Upper lobe of left lung (tissue), 6 donors: Measurements from ENCODE around the gene FLT1. TPM values are rescaled to one million over a fixed set of nuclear protein-coding genes. Genes with fewer than 3 reads are reported as not detected.

ENCODE experiments used
- ATAC-seq, 2 donors: fragments of 200-7000 bp; cut with Tn5 transposase; one replicate each; pipeline ENCODE4 v1.9.1; 2022; ENCODE audit warnings: mild to moderate bottlenecking in 2 of 2, moderate library complexity in 2 of 2; ENCODE audit not compliant: low FRiP score in 2 of 2
- DNase-seq, 2 donors: peaks; one replicate each; pipeline ENCODE4 v3.0.0-alpha.2; 2019 to 2020
- H3K27ac ChIP-seq, 4 donors: fragments of 200-600 bp; sonication (generic); one replicate each; pipeline ENCODE4 v1.5.1; 2016 to 2019
- H3K27me3 ChIP-seq, 4 donors: fragments of 200-600 bp; sonication (generic); one replicate each; pipeline ENCODE4 v1.5.1; 2017 to 2019
- H3K36me3 ChIP-seq, 4 donors: fragments of 200-600 bp; sonication (generic); one replicate each; pipeline ENCODE4 v1.5.1; 2016 to 2019
- H3K4me1 ChIP-seq, 4 donors: fragments of 200-600 bp; sonication (generic); one replicate each; pipeline ENCODE4 v1.5.1; 2018 to 2019
- H3K4me3 ChIP-seq, 4 donors: fragments of 200-600 bp; sonication (generic); one replicate each; pipeline ENCODE4 v1.5.1; 2017 to 2019; ENCODE audit warnings: mild to moderate bottlenecking in 2 of 4, moderate library complexity in 1 of 4
- H3K9me3 ChIP-seq, 4 donors: fragments of 200-600 bp; sonication (generic); one replicate each; pipeline ENCODE4 v1.5.1; 2018 to 2019
- CTCF ChIP-seq, 6 experiments: fragments of 450-650 bp in 4 of 6; fragments of 200-600 bp in 2 of 6; sonication (generic) in 2 of 6; IDR thresholded peaks; one replicate each; pipeline ENCODE4 v1.5.1; 2016 to 2019; ENCODE audit warnings: antibody characterized with exemption in 6 of 6
- EP300 ChIP-seq, 4 donors: sonication (generic); formaldehyde crosslinking; IDR thresholded peaks; one replicate each; pipeline ENCODE4 v1.5.1; 2017; ENCODE audit warnings: antibody characterized with exemption in 4 of 4, control low read depth in 2 of 4
- POLR2A ChIP-seq, 4 donors: fragments of 450-650 bp; IDR thresholded peaks; one replicate each; pipeline ENCODE4 v1.5.1; 2016 to 2017; ENCODE audit warnings: antibody characterized with exemption in 4 of 4, mild to moderate bottlenecking in 2 of 4
- POLR2AphosphoS5 ChIP-seq, 2 donors: sonication (generic); formaldehyde crosslinking; IDR thresholded peaks; one replicate each; pipeline ENCODE4 v1.5.1; 2017; ENCODE audit warnings: antibody characterized with exemption in 2 of 2
- WGBS, 2 donors: methylation state at CpG; one replicate each; pipeline ENCODE4 v1.1.5; 2017 to 2018; 5-methylcytosine and 5-hydroxymethylcytosine counted together
- total RNA-seq, 6 donors: library from RNA; depleted of rRNA in 4 of 6; stranded (reverse); fragments of >200 nt in 4 of 6; gene quantifications; one replicate each; pipeline versions ENCODE4 v1.1.0 to v1.2.1, GENCODE V29; 2016 to 2021
- donor health status: DM: no; HTN: no; CAD: no; lungs with moderate emphysema.
- donor health status: DM: no; HTN: yes; CAD: no; lungs with severe emphysema.

Gene FLT1
- total RNA-seq, 6 donors from 2014 or later = 20.9 to 47.9 (median 25.5) TPM

- H3K4me1 ChIP-seq = no peaks in the 10 kb centered on the region
- no peak overlapping the region for H3K27ac ChIP-seq
- no peak for TF ChIP-seq EP300 (IDR thresholded peaks at IDR 0.05)
- no peak for TF ChIP-seq CTCF (IDR thresholded peaks at IDR 0.05)
- TF ChIP-seq POLR2AphosphoS5 (IDR thresholded peaks at IDR 0.05) = no peak
- TF ChIP-seq POLR2A (IDR thresholded peaks at IDR 0.05) = no peak
- no peaks in the 10 kb centered on the region for H3K9me3 ChIP-seq
- DNase-seq (no peak), ATAC-seq (no peak)
- H3K4me3 ChIP-seq = no peak overlapping the region
- no peaks in the 10 kb centered on the region for H3K27me3 ChIP-seq
- H3K36me3 ChIP-seq = peaks cover 9 to 60% (median 19%) of the 10 kb centered on the region in 4 donors
Measured at GRCh38 chr13:28268800-28269223, 226.1 kb downstream of the FLT1 start.

- no peak overlapping the region for H3K4me3 ChIP-seq
- ATAC-seq (no peak), DNase-seq (no peak)
- H3K4me1 ChIP-seq = no peaks in the 10 kb centered on the region
- no peaks in the 10 kb centered on the region for H3K27me3 ChIP-seq
- H3K9me3 ChIP-seq = no peaks in the 10 kb centered on the region
- H3K27ac ChIP-seq = no peak overlapping the region
- WGBS, 2 donors = 90% methylated on average over 4 of the region's 4 CpGs
- TF ChIP-seq CTCF (IDR thresholded peaks at IDR 0.05) (no peak), POLR2AphosphoS5 (IDR thresholded peaks at IDR 0.05) (no peak), EP300 (IDR thresholded peaks at IDR 0.05) (no peak), POLR2A (IDR thresholded peaks at IDR 0.05) (no peak)
- H3K36me3 ChIP-seq = peaks cover 14 to 58% (median 15%) of the 10 kb centered on the region in 4 donors
Measured at GRCh38 chr13:28267497-28267896, 227.4 kb downstream of the FLT1 start.

GRCh38 chr13:28258417-28258816 lies 236.5 kb downstream of the FLT1 start:
- Histone ChIP-seq H3K4me3 (no peak overlapping the region), H3K9me3 (no peaks in the 10 kb centered on the region), H3K27ac (no peak overlapping the region), H3K4me1 (peaks cover 0 to 5% (median 1%) of the 10 kb centered on the region in 4 donors), H3K27me3 (no peaks in the 10 kb centered on the region), H3K36me3 (peaks cover 0 to 64% (median 19%) of the 10 kb centered on the region in 4 donors)
- TF ChIP-seq POLR2A (IDR thresholded peaks at IDR 0.05) = no peak
- DNase-seq (no peak), ATAC-seq (no peak)
- 55 to 67% methylated on average over 3 of the region's 3 CpGs for WGBS, 2 donors

- H3K4me3 ChIP-seq = no peak overlapping the region
- no peak for ATAC-seq
- peaks cover 0 to 54% (median 16%) of the 10 kb centered on the region in 4 donors for H3K36me3 ChIP-seq
- WGBS, 2 donors = 89 to 96% methylated on average over 4 of the region's 4 CpGs
- H3K27me3 ChIP-seq = no peaks in the 10 kb centered on the region
- H3K27ac ChIP-seq = no peak overlapping the region
- no peak for DNase-seq
- no peaks in the 10 kb centered on the region for H3K9me3 ChIP-seq
- TF ChIP-seq POLR2A (IDR thresholded peaks at IDR 0.05) (no peak), CTCF (IDR thresholded peaks at IDR 0.05) (no peak)
- peaks cover 0 to 5% (median 1%) of the 10 kb centered on the region in 4 donors for H3K4me1 ChIP-seq
Measured at GRCh38 chr13:28257305-28257704, 237.6 kb downstream of the FLT1 start.

GRCh38 chr13:28252547-28252946 lies 242.4 kb downstream of the FLT1 start:
- TF ChIP-seq POLR2AphosphoS5 (IDR thresholded peaks at IDR 0.05) = no peak
- no peak for TF ChIP-seq CTCF (IDR thresholded peaks at IDR 0.05)
- no peak for TF ChIP-seq EP300 (IDR thresholded peaks at IDR 0.05)
- no peak for TF ChIP-seq POLR2A (IDR thresholded peaks at IDR 0.05)
- Histone ChIP-seq H3K27ac (no peak overlapping the region), H3K4me3 (no peak overlapping the region), H3K4me1 (peaks cover 0 to 11% (median 0%) of the 10 kb centered on the region in 4 donors), H3K9me3 (no peaks in the 10 kb centered on the region), H3K27me3 (no peaks in the 10 kb centered on the region), H3K36me3 (peaks cover 0 to 17% (median 8%) of the 10 kb centered on the region in 4 donors)
- DNase-seq (no peak), ATAC-seq (no peak)
- WGBS, 2 donors = 91 to 100% methylated on average over 1 of the region's 1 CpG
